ENCODE measurements around the gene COX4I2.

Gene COX4I2

DNA sequence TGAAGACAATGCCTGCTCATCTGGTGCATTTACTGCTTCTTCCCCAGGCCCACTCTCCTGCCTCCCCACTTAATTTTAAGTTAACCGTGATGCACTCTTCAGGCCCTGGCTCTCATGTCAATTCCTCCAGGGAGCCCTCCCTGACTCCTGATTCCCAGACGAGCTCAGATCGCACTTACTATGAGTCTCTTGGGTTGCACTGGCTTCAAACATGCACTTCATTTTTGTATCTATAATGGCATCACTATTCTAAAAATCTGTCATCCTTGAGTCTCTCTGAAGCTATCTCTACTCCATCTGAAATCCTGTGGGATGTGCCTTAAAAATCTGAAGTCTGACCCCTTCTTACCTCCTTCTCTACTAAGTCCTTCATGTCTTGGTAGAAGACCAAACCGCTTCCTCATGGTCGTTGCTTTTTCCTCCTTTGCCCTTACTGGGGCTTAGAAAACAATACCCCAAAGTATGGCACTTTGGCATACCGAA is 24.7 kb downstream of the COX4I2 start:
- TF ChIP-seq, protein P1, sequence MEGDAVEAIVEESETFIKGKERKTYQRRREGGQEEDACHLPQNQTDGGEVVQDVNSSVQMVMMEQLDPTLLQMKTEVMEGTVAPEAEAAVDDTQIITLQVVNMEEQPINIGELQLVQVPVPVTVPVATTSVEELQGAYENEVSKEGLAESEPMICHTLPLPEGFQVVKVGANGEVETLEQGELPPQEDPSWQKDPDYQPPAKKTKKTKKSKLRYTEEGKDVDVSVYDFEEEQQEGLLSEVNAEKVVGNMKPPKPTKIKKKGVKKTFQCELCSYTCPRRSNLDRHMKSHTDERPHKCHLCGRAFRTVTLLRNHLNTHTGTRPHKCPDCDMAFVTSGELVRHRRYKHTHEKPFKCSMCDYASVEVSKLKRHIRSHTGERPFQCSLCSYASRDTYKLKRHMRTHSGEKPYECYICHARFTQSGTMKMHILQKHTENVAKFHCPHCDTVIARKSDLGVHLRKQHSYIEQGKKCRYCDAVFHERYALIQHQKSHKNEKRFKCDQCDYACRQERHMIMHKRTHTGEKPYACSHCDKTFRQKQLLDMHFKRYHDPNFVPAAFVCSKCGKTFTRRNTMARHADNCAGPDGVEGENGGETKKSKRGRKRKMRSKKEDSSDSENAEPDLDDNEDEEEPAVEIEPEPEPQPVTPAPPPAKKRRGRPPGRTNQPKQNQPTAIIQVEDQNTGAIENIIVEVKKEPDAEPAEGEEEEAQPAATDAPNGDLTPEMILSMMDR (IDR thresholded peaks at IDR 0.05) = no peak
- H3K27ac ChIP-seq = peak overlapping the region; percentile 68 to 81
- H3K4me3 ChIP-seq = no peak overlapping the region
- DNase-seq (ENCODE audit: low spot score) = no peak

DNA sequence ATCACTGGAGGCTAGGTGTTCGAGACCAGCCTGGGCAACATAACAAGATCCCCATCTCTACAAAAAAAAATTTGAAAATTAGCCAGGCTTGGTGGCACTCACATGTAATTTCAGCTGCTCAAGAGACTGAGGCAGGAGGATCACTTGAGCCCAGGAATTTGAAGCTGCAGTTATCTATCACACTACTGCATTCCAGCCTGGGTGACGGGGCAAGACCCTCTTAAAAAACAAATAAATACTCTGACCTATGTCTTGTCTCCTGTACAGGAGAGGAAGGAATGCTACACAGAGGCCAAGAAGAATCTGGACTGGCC is 25.8 kb downstream of the COX4I2 start:
- DNase-seq (ENCODE audit: low spot score) = no peak
- TF ChIP-seq, protein P1 (IDR thresholded peaks at IDR 0.05) = no peak
- no peak overlapping the region for H3K4me3 ChIP-seq
- peak overlapping the region; percentile 67 to 94 for H3K27ac ChIP-seq

GRCh38 chr20:31663838-31664695 is 26.4 kb downstream of the COX4I2 start:
- TF ChIP-seq, protein P1 (IDR thresholded peaks at IDR 0.05) = no peak
- Histone ChIP-seq H3K27ac (peak overlapping the region; percentile 67 to 94), H3K4me3 (no peak overlapping the region)
- DNase-seq (ENCODE audit: low spot score) = no peak

GRCh38 chr20:31664696-31665354 is 27.1 kb downstream of the COX4I2 start:
- TF ChIP-seq, protein P1 (IDR thresholded peaks at IDR 0.05) = no peak
- Histone ChIP-seq H3K4me3 (no peak overlapping the region), H3K27ac (peak overlapping the region; percentile 67 to 94)
- DNase-seq (ENCODE audit: low spot score) = no peak

GRCh38 chr20:31665753-31666152 is 28.0 kb downstream of the COX4I2 start:
- peak overlapping the region; percentile 67 to 94 for H3K27ac ChIP-seq
- TF ChIP-seq, protein P1 (IDR thresholded peaks at IDR 0.05) = no peak
- DNase-seq (ENCODE audit: low spot score) = no peak
- no peak overlapping the region for H3K4me3 ChIP-seq

GRCh38 chr20:31666258-31667042 is 28.7 kb downstream of the COX4I2 start:
- DNase-seq (ENCODE audit: low spot score) = no peak
- H3K4me3 ChIP-seq = no peak overlapping the region
- peak overlapping the region; percentile 29 to 94 for H3K27ac ChIP-seq
- TF ChIP-seq, protein P1 (IDR thresholded peaks at IDR 0.05) = no peak
